Neural crest cell (in vitro differentiated cells): Measurements from ENCODE around the gene URB1. TPM values are rescaled to one million over a fixed set of nuclear protein-coding genes. Genes with fewer than 3 reads are reported as not detected.

ENCODE experiments used
- DNase-seq: peaks from one replicate; pipeline ENCODE4 v3.0.0; 2021; ENCODE audit warnings: low read depth, mixed read lengths, low spot score
- H3K27ac Mint-ChIP-seq: one replicate; pipeline ENCODE4 v1.8.0; 2021; ENCODE audit warnings: mild to moderate bottlenecking, mixed read lengths; ENCODE audit not compliant: unreplicated experiment
- H3K27me3 Mint-ChIP-seq: 2 replicates; pipeline ENCODE4 v1.8.0; 2021; ENCODE audit warnings: low read depth, mild to moderate bottlenecking, mixed read lengths
- H3K36me3 Mint-ChIP-seq: 2 replicates; pipeline ENCODE4 v1.8.0; 2021; ENCODE audit warnings: low read depth, mild to moderate bottlenecking, mixed read lengths
- H3K4me1 Mint-ChIP-seq: 2 replicates; pipeline ENCODE4 v1.8.0; 2021; ENCODE audit warnings: mixed read lengths
- H3K4me3 Mint-ChIP-seq: one replicate; pipeline ENCODE4 v1.8.0; 2021; ENCODE audit warnings: mild to moderate bottlenecking, mixed read lengths
- H3K9me3 Mint-ChIP-seq: 2 replicates; pipeline ENCODE4 v1.8.0; 2021; ENCODE audit warnings: mixed read lengths
- CTCF ChIP-seq: fragments of 200-600 bp; sonication (generic); conservative IDR thresholded peaks from 2 replicates; pipeline ENCODE4 v1.5.0; 2021; ENCODE audit warnings: antibody characterized with exemption, mild to moderate bottlenecking
- total RNA-seq: library from RNA; stranded (reverse); gene quantifications from 2 replicates; pipeline ENCODE4 v1.2.1, GENCODE V29; 2021

URB1 gene
- total RNA-seq, 1 donor from 2014 or later = 23.1 TPM

- no peak for TF ChIP-seq CTCF
- peak overlapping the region; percentile 81 for H3K27ac Mint-ChIP-seq
- no peak for DNase-seq
- H3K9me3 Mint-ChIP-seq = peaks cover 4% of the 10 kb centered on the region
- peaks cover 77% of the 10 kb centered on the region for H3K4me1 Mint-ChIP-seq
- H3K4me3 Mint-ChIP-seq = peak overlapping the region; percentile 73
- peaks cover 4% of the 10 kb centered on the region for H3K27me3 Mint-ChIP-seq
- H3K36me3 Mint-ChIP-seq = peaks cover 24% of the 10 kb centered on the region
Measured at GRCh38 chr21:32334980-32335531, 57.8 kb downstream of the URB1 start.

DNA sequence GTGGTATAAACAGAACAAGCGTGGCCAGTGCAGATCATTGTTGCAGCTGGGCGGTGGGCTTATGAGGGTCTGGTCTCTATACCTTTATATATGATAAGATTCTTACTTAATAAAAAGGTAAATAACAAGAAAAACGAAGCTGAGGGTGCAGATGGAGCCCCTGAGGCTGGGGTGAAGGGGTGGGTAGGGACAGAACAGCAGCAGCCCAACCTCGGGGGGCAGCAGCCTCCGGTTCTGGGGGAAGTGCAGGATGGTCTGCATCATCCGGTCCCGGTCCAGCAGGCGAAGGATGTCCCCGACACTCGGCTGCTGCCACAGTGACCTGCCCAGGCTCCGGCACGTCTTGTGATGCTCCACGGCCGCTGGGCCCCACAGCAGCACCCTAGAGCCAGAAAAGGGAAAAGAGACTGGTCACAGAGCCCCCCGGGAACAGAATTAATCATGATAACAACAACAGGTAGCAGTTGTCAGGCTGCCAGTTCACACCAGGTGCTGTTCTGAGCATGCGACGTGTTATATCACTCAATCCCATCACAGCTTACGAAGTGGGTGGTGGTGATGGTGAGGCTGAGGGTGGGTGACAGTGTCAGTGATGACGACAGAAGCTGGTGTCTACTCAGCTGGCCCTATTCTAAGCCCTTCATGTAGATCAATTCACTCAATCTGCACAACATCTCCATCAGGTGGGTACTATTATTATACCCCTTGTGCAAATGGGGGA, 58.7 kb downstream of the URB1 start:
- no peak overlapping the region for H3K4me3 Mint-ChIP-seq
- H3K4me1 Mint-ChIP-seq = peaks cover 80% of the 10 kb centered on the region
- H3K36me3 Mint-ChIP-seq = peaks cover 24% of the 10 kb centered on the region
- no peak overlapping the region for H3K27ac Mint-ChIP-seq
- DNase-seq = no peak
- peaks cover 10% of the 10 kb centered on the region for H3K27me3 Mint-ChIP-seq
- no peak for TF ChIP-seq CTCF
- H3K9me3 Mint-ChIP-seq = peaks cover 4% of the 10 kb centered on the region

DNA sequence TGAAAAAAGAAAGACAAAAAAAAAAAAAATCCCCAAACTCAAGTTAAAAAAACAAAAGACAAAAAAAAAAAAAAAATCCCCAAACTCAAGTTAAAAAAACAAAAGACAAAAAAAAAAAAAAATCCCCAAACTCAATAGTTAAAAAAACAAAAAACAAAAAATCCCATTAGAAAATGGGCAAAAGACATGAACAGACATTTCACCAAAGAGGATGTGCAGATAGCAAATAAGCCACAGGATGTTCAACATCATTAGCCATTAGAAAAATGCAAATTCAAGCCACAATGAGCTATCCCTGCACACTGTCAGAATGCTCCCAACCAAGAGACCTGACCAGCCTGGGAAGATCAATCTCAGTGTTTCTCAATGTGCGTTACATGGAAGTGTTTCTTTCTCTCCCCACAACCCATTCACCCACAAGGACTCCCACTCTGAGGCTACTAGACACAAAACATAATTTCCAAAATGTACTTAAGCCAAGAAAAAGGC, 60.3 kb downstream of the URB1 start:
- no peak for DNase-seq
- H3K36me3 Mint-ChIP-seq = peaks cover 23% of the 10 kb centered on the region
- no peak for TF ChIP-seq CTCF
- H3K4me3 Mint-ChIP-seq = peak overlapping the region; percentile 58
- H3K4me1 Mint-ChIP-seq = peaks cover 68% of the 10 kb centered on the region
- H3K27ac Mint-ChIP-seq = no peak overlapping the region
- H3K9me3 Mint-ChIP-seq = peaks cover 7% of the 10 kb centered on the region
- H3K27me3 Mint-ChIP-seq = peaks cover 10% of the 10 kb centered on the region

DNA sequence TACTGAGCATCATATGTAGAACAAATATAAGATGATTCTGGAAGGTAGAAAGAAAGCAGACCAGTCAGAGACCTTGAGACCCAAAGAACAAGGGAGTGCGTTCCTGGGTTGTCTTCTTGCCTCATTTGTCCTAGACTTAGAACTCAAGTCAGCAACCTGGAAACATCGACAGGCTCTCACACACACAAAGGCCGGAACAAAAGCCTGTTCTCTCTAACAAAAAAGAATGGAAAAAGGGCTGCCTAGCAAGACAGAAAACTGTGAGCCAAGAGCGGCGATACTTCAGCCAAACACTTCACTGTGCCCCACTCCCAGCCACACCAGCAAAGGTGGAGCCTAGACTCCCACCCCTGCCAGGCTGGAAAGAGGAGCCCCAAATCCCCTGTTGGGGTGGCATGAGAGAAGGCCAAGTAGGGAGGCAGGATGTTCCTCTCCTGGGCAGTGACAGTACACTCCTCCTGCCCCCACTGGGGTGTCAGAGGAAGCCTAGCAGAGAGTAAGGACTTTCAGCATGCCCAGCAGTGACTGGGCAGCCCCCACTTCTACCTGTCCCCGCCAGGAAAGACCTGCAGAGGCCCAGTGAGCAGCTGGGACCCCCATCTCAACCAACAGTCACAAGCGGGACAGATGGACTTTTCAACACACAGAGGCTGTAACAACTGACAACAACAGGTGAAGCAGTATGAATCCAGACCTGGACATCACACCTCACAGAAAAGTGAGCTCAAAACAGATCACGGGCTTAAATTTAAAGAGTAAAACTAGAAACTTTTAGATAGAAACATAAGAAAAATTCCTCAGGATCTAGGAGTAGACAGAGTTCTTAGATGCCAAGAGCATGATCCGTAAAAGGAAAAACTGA, 61.1 kb downstream of the URB1 start:
- peaks cover 24% of the 10 kb centered on the region for H3K36me3 Mint-ChIP-seq
- peaks cover 62% of the 10 kb centered on the region for H3K4me1 Mint-ChIP-seq

More for the DNA sequence above, 61.1 kb downstream of the URB1 start:
- Mint-ChIP-seq H3K27me3 (peaks cover 10% of the 10 kb centered on the region), H3K4me3 (peak overlapping the region; percentile 45), H3K9me3 (peaks cover 8% of the 10 kb centered on the region), H3K27ac (peak overlapping the region; percentile 95)
- DNase-seq = no peak
- no peak for TF ChIP-seq CTCF
